HG03520 (cell line): Measurements from ENCODE around the gene TMC4.
A peak's percentile ranks its signal among the peaks of the same experiment; 100 is the strongest.

Experiments
- ATAC-seq: cut with Tn5 transposase; IDR thresholded peaks from one replicate; pipeline ENCODE4 v1.9.1; 2021; ENCODE audit warnings: mild to moderate bottlenecking, moderate library complexity; ENCODE audit not compliant: unreplicated experiment

The TMC4 gene

DNA sequence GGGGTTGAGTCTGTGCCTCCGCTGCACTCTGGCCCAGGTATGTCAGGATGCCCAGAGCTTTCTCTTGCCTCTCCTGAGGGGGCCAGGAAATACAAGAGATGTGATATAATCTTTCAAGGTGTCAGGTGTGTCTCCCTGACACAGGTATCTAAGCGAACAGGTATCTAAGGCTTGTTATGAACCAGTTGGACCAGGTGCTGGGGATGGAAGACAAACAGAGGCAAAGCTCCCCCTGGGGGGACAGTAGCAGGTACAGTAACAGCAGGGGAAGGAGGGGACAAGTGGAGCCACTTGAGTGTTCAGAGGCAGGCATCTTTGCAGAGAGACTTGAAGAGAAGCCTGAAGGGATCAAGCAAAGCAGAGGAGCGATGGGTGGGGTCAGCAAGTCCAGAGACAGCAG is 16.0 kb downstream of the TMC4 start:
- ATAC-seq, result no peak

DNA sequence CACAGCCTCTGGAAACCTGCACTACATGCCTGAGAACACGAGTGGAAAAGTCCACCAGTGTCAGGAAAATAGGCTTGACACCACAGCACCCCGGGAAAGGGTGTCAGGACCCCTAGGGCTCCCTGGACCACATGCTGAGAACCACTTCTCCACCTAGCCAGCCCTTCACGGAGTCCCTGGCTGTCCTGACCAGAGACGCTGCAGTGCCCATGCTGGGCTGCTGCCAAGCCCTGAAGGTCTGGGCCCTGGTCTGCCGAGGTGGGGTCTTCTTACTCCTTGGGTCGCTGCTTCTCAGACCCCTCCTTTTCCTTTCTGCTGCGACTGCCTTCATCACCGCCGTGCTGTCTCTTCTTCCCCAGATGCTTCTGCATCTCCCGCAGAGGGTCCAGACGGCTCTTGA is 16.5 kb downstream of the TMC4 start:
- no peak for ATAC-seq

DNA sequence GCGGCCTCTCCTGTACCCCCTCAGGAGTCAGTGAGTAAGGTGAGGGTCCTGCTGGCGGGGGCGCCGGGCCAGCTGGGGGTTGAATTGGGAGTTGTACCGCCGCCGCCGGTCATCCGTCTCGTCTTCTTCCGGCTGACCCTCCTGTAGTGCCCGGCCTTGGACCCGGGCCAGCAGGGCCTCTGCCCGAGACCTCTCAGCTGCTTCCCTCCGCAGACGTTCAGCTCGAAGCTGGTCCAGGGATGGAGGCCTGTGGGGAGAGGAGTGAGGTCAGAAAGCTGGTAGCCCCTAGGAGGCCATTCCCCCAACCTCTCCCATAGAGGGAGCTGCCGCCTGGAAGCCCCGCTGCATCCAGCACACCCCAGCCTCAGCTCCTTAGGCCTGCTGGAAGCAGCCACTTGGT is 17.3 kb downstream of the TMC4 start:
- no peak for ATAC-seq

DNA sequence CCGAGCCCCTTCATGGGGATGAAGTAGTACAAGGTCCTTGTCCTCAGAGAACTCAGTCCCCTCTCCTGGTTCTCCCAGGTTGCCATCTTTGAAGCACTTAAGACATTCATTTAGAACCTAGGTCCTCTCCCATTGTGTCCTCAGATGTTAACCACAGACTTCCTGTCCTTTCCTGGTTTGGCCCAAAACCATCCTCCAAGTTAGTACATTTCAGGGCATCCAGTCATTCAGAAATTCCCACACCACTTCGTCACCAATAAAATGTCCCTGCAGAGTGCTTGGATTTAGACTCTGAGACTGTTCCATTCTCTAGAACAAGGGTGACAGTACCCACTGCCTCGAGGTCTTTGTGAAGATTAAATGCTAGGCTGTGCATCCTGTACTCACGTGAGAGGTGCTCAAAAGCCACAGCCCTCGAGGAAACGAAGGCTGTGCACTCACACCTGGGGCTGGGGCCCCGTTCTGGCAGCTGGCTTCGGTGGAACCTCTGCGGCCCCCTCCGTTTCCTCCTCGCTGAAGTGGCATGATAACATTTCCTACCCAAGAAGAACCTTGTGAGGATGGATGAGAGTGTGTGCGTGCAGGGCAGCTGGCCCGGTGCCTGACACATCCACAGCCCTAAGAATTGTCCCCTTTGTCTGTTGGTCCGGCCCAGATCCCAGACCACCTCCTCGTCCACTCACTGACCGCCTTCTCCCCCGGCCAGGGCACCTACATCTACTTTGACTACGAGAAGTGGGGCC is 18.2 kb downstream of the TMC4 start:
- ATAC-seq, result no peak

DNA sequence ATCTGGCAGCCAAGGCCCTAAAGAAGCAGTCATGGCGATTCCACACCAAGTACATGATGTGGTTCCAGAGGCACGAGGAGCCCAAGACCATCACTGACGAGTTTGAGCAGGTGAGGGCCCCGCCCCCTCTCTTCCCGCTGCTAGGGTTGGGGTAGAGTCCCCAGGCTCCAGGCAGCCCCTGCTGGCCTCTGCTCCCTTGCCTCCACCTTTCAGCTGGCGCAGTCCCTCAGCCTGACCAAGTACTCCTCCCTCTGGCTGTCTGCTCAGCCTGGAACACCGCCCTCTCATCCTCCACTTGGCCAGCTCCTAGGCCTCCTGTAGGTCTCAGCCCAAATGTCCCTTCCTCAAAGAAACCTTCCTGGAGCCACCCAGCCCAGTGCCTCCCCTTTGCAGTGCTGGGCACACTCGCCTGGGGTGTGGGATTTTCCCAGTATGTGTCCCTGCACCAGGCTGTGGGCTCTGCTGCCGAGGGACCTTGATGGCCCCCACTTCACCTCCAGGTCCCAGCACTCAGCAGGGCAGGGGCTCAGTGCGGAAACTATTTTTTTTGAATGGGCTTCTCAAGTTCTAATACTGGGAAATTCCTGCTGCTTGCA is 19.1 kb downstream of the TMC4 start:
- no peak for ATAC-seq

DNA sequence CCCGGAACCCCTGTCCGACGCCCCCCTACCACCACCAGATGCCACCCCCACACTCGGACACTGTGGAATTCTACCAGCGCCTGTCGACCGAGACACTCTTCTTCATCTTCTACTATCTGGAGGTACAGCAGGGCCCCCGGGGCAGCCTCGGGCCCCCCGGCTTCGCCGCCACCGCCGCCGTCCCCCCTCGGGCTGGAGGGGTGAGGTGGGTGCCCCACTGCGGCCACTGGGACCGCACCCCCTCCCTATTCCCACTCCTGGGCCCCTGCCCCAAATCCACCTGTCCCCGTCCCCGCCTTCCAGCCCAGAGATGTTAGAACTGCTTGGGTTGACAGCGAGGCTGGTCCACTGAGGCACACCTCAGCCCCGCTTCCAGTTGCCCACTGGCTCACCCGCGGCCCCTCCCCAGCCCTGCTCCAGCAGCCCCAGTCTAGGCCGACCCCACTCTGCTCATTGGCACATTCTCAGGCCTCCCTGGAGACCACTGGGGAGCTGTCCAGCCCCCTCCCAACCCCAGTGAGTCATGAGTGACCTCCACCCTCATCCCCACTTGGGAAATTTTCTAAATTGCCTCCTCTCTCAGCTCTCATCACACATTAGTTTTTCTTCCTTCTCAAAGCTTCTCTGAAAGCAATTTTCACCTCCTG is 20.0 kb downstream of the TMC4 start:
- ATAC-seq, result no peak

DNA sequence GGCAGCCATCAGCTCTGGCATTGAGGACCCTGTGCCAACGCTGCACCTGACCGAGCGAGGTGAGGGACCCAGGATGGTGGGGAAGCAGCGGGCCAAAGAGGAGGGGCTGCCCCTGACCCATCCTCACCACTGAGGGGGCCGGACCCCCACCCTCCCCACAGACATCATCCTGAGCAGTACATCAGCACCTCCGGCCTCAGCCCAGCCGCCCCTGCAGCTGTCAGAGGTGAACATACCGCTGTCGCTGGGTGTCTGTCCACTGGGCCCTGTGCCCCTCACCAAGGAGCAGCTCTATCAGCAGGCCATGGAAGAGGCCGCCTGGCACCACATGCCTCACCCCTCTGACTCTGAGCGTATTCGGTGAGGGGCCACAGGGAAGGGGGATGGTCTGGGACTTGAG is 20.7 kb downstream of the TMC4 start:
- no peak for ATAC-seq

DNA sequence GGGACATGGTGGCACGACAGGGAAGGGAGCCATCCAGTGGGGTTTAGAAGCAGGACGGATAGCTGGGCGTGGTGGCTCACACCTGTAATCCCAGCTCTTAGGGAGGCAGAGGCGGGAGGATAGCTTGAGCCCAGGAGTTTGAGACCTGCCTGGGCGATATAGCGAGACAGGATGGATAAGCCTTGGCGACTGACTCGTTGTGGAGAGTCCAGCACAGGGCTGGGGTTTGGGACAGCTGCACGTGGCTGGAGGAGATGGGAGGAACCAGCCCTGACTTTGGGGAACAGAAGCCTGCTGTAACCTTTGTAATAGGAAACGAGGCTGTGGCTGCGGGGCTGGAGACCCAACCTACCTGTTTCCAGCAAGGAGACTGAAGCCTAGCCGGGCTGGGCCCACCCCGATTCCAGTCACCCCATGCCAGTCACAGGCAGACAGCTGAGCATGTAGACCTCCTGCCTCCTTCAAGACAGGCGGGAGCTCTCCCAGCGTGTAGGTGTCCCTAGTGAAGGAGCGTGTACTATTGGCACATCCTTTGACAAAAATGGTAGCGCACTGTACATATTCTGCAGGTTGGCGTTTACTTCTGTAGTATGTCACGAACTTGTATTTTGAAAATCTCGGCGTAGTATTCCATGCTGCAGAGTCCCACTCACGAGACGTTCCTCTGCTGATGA is 21.5 kb downstream of the TMC4 start:
- no peak for ATAC-seq

DNA sequence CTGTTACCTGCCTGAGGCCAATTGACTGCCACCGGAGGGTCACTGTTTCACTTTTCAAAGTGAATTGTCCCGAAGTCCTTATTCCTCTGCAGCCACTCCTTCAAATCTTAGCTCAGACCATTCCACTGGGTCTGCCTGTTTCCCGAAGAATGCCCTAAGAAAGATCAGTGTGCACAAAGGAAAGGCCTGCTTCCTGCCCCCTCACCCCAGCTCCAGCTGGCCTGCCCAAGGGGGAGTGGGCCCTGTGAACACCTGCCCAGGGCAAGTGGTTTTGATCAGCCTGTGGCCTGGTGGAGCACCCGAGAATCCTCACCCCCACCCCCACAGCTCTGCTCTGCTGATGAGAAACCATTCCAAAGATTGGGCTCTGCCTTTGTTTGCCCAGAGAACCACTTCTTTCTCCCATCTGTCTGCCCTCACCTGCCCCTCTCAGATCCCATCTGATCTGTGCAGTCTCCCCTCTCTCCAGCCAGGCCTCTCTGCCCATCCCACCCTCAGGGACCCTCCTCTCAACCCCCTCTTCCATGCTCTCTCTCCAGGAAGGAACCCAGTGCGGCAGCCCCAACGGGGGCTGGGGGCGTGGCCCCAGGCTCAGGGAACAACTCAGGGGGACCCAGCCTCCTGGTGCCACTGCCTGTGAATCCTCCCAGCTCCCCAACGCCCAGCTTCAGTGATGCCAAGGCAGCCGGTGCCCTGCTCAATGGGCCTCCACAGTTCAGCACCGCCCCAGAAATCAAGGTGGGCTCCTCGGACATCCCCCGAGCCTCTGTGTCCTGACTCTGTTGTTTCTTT is 23.7 kb downstream of the TMC4 start:
- ATAC-seq, result no peak

DNA sequence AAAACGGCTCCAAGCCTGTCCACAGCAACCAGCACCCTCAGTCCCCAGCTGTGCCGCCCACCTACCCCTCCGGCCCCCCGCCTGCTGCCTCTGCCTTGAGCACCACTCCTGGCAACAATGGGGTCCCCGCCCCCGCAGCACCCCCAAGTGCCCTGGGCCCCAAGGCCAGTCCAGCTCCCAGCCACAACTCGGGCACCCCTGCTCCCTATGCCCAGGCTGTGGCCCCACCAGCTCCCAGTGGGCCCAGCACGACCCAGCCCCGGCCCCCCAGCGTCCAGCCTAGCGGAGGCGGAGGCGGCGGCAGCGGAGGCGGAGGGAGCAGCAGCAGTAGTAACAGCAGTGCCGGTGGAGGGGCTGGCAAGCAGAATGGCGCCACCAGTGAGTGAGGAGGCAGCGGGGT is 24.8 kb downstream of the TMC4 start:
- ATAC-seq, result no peak

DNA sequence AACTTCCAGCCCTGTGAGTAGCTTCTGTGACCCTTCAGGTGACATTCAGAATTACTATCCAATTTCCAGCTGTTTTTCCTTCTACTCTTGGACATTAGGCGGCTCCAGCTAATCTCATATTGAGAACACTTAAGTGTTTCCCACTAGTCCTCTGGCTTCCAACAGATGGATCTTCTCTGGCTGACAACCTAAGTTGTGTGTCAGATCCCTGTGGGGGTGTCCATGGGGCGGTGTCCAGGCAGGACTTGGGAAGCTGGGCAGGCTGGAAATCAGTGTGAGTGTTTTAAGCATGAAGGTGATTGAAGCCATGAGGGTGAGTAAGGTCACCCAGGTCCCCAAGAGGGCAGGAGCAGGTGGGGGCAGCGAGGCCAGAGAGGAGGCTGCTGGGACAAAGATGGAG is 25.3 kb downstream of the TMC4 start:
- ATAC-seq, result no peak

DNA sequence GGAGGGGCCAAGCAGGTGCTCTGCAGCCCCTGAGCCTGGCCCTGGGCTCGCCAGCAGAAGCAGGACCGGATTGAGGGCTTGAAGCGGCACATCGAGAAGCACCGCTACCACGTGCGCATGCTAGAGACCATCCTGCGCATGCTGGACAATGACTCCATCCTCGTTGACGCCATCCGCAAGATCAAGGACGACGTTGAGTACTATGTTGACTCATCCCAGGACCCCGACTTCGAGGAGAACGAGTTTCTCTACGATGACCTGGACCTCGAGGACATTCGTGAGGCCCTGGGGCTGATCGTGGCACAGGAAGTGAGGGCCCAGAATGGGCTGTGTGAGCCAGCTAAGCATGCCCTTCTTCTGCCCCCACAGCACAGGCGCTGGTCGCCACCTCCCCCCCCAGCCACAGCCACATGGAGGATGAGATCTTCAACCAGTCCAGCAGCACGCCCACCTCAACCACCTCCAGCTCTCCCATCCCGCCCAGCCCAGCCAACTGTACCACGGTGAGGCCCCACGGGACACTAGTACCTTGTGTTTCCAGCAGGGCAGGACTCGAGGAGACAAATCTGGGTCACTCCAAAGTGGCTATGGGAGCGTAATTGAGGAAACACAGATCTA is 27.3 kb downstream of the TMC4 start:
- ATAC-seq, result no peak

DNA sequence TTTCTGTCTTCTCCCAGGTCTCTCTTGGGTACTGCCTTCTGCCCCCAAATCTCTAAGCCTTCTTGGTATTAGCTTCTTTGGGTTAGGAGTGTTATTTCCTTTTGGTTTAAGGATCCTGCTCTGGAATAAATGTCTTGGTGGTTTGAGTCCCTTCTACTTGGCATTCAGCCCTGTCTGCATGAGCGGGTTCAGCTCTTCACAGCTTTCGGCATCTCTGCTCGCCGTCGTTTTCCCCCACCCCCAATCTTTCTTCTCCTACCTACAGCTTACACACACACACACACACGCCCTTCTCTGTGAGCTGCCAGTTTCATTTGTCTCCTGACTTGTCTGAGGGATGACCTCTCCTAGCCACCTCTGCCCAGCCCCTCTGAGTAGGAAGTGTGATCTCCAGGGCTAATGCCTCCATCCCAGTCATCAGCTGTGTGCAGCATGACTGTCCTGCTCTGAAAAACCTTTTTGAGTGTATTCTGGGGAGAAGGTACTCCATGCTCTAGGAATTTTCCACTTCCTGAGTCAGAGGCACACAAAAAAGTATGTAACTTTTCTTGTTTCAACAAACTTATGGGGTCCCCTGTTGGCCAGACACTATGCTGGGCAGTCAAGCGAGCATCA is 30.7 kb downstream of the TMC4 start:
- ATAC-seq, result no peak

DNA sequence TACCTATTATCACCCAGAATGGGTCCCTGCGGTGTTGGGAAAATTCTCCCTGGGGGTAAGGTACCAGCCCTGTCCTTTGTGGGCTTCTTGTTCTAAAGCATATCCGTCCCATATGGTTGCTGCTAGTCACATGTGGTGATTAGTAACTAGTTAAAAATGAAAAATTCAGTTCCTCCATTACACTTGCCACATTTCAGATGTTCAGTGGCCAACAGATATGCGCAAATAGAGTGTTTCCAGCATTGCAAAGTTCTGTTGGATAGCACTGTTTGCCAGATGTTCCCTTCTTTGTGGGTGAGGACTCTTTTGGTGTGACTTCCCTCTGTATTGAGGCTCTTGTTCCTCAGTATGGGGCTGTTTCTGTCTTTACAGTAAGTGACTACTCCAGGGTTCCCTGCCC is 31.6 kb downstream of the TMC4 start:
- ATAC-seq, result no peak

DNA sequence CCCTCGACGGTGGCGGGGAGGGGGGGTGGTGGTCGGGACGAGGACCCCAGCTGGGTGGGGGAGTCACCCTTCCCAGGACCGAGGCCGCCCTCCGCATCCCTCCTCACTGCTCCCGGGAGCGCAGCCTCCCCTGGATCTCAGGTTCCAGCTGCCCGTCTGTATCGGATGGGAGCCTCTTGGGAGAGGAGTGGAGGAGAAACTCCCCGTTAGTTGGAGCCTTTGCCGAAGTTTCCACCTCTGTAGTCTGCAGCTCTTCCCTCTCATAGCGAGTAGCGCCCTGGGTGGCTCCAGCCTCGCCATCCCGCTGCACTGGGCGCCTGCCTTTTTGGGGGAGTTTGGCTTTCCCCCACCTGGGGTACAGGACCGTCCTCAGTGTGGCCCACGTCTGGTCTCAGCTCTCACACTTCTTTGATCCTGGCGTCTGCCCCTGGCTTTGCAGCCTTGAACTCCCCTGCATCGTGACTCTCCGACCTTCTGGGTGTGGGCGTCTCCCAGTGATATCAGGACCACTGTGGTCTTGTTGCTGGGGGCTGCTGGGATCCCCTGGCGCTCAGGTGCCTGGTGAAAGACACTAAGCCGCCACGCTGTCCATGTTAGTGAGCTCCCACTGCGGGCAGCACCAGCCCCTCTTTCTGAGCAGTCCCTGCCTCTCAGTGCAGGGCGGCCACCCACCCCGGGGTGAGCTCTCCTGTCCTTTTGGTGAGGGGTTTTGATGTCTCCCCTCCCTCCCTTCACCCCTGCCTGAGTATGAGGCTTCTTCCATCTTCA is 34.3 kb downstream of the TMC4 start:
- no peak for ATAC-seq

DNA sequence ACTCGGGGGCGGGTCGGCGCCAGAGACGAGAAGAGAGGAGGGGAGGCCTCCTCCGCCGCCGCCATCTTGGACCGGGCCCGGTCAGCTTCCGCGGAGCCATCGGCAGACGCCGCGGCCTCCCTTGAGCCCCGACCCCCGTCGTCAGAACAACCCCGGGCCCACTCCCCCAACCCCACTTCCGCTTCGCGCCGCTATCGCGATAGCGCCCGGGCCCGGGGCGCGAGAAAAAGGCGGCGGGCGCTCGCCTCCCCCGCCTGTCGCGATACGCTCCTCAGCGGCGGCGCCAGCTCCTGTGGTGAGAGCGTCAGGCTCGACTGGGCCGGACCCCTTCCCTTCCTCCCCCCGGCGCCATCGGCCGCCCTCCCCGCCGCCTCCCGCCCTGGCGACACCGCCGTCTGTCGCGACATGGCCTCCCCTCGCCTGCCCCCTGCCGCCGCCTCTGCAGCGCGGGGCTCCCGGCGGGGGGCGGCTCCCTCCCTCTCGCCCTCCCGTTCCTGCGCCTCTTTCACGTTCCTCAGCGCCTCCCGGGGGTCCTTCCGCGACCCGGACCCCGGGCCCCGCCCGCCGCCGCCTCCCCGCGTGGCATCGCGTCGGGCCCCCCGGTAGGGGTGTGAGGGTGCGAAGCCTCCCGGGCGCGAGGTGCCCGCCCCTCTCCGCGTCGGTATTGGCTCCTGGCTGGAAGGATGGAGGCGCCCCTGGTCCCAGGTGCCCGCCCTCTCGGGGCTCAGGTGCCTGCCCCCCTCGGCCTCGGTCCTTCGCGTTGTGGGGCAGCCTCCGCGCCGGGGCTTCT is 35.1 kb downstream of the TMC4 start, which contains the start of gene CNOT3:
Gene CNOT3 (plus strand): TSS at position 64 of the 790 bp plus-strand sequence. CDS start 5,217 bp downstream, outside the sequence.
- ATAC-seq, result no peak

DNA sequence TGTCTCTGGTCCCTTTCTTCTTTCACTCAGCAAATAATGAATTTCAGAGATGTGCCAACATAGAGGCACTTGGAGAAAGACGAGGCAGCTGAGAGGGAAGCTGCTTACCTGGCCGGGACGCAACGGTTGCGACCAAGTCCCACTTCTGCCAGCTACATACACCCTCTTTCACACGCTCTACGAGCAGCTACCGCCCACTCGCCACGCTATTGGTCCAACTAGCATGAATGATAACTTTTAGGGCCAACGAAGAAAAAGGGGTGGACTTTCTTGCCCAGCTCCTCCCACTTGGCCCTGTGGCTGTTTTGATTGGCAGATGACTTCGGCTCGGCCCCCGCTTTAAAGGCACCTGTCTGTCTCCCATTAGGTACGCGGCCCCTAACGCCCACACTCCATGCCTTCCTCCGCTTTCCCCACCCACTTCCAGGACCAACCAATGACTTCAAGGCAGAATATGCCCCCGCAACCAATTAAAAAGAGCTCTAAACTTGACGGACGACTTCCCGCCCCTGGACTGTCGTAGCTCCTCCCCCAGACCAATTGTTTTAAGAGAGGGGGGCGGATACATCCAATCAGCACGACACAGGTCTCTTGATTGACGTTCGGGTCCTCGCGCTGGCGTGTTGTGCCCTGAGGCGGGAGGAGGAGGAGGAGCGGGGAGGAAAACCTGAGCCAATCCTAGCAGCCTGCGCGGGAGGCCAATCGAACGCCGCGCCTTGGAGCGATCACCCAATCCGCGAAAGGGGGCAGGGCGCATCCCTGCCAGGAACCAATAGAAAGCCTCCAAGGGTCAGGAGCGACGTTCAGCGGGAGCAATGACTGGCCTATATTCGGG is 35.9 kb downstream of the TMC4 start:
- peak; percentile 75 for ATAC-seq
